ENCODE data around the gene FGF8.
A peak's percentile ranks its signal among the peaks of the same experiment; 100 is the strongest.
"Not testable (repeated sequence)": the region's sequence is repeated elsewhere in the genome, so short reads cannot be mapped to it uniquely, and the experiment has no call there.

The FGF8 gene

GRCh38 chr10:101797403-101798059 lies 21.6 kb upstream of the FGF8 start:
- no peaks in the 10 kb centered on the region for H3K4me1 ChIP-seq (ENCODE audit: control extremely low read depth in 1 of 4, control insufficient read depth in 4 of 4, insufficient read depth in 4 of 4, low read length in 3 of 4)
- no peak overlapping the region for H3K4me3 ChIP-seq (ENCODE audit: control insufficient read depth in 1 of 7, extremely low read depth in 1 of 7, insufficient read depth in 4 of 7, low read depth in 2 of 7, low read length in 6 of 7)
- H3K9me3 ChIP-seq (ENCODE audit: control extremely low read depth in 1 of 5, control insufficient read depth in 4 of 5, insufficient read depth in 2 of 5, low read depth in 1 of 5, low read length in 4 of 5): no peaks in the 10 kb centered on the region
- no peak overlapping the region for H3K27ac ChIP-seq (ENCODE audit: insufficient read depth in 1 of 2, low read depth in 1 of 2, low read length in 2 of 2, poor library complexity in 1 of 2, severe bottlenecking in 2 of 2)
- 100% methylated on average over 1 of the region's 4 CpGs for WGBS (ENCODE audit: insufficient coverage)
- POLR2A ChIA-PET: interaction anchor here (1.0 kb wide), 1 partner anchor 14 kb away, joined by 3 read pairs; the partner anchor contains the start of gene NPM3
- peaks cover 42 to 97% (median 70%) of the 10 kb centered on the region in 4 experiments for H3K36me3 ChIP-seq (ENCODE audit: control insufficient read depth in 4 of 4, insufficient read depth in 4 of 4, low read length in 3 of 4)
- CTCF ChIA-PET: interaction anchor here (2.1 to 3.3 kb wide), 2 partner anchors 13 to 16 kb away, joined by 11 to 19 read pairs; partner anchors contain the start of gene NPM3
- no peaks in the 10 kb centered on the region for H3K27me3 ChIP-seq (replicated peaks in 2 of 5; ENCODE audit: control insufficient read depth in 4 of 5, insufficient read depth in 5 of 5, low read length in 4 of 5)
- no peak for DNase-seq

GRCh38 chr10:101793526-101793925 lies 17.6 kb upstream of the FGF8 start:
- H3K4me3 ChIP-seq (ENCODE audit: control insufficient read depth in 1 of 7, extremely low read depth in 1 of 7, insufficient read depth in 4 of 7, low read depth in 2 of 7, low read length in 6 of 7): no peak overlapping the region
- H3K9me3 ChIP-seq (ENCODE audit: control extremely low read depth in 1 of 5, control insufficient read depth in 4 of 5, insufficient read depth in 2 of 5, low read depth in 1 of 5, low read length in 4 of 5): no peaks in the 10 kb centered on the region
- peaks cover 39 to 95% (median 62%) of the 10 kb centered on the region in 4 experiments for H3K36me3 ChIP-seq (ENCODE audit: control insufficient read depth in 4 of 4, insufficient read depth in 4 of 4, low read length in 3 of 4)
- H3K27me3 ChIP-seq (replicated peaks in 2 of 5; ENCODE audit: control insufficient read depth in 4 of 5, insufficient read depth in 5 of 5, low read length in 4 of 5): no peaks in the 10 kb centered on the region
- no peak overlapping the region for H3K27ac ChIP-seq (ENCODE audit: insufficient read depth in 1 of 2, low read depth in 1 of 2, low read length in 2 of 2, poor library complexity in 1 of 2, severe bottlenecking in 2 of 2)
- no peak for DNase-seq
- H3K4me1 ChIP-seq (ENCODE audit: control extremely low read depth in 1 of 4, control insufficient read depth in 4 of 4, insufficient read depth in 4 of 4, low read length in 3 of 4): no peaks in the 10 kb centered on the region
- ChIA-PET CTCF (interaction anchor here (1.4 kb wide), 1 partner anchor 12 kb away, joined by 3 read pairs; no protein-coding TSS in a partner anchor), POLR2A (no interaction called here)
- WGBS (ENCODE audit: insufficient coverage): 99% methylated on average over 12 of the region's 12 CpGs

GRCh38 chr10:101789686-101790085 lies 13.8 kb upstream of the FGF8 start:
- Histone ChIP-seq H3K27ac (ENCODE audit: insufficient read depth in 1 of 2, low read depth in 1 of 2, low read length in 2 of 2, poor library complexity in 1 of 2, severe bottlenecking in 2 of 2) (no peak overlapping the region), H3K27me3 (replicated peaks in 2 of 5; ENCODE audit: control insufficient read depth in 4 of 5, insufficient read depth in 5 of 5, low read length in 4 of 5) (no peaks in the 10 kb centered on the region), H3K4me3 (ENCODE audit: control insufficient read depth in 1 of 7, extremely low read depth in 1 of 7, insufficient read depth in 4 of 7, low read depth in 2 of 7, low read length in 6 of 7) (no peak overlapping the region), H3K9me3 (ENCODE audit: control extremely low read depth in 1 of 5, control insufficient read depth in 4 of 5, insufficient read depth in 2 of 5, low read depth in 1 of 5, low read length in 4 of 5) (no peaks in the 10 kb centered on the region), H3K36me3 (ENCODE audit: control insufficient read depth in 4 of 4, insufficient read depth in 4 of 4, low read length in 3 of 4) (peaks cover 27 to 93% (median 59%) of the 10 kb centered on the region in 4 experiments), H3K4me1 (ENCODE audit: control extremely low read depth in 1 of 4, control insufficient read depth in 4 of 4, insufficient read depth in 4 of 4, low read length in 3 of 4) (no peaks in the 10 kb centered on the region)
- ChIA-PET CTCF (no interaction called here), POLR2A (no interaction called here)
- WGBS (ENCODE audit: insufficient coverage): 97% methylated on average over 3 of the region's 7 CpGs
- DNase-seq: no peak

GRCh38 chr10:101789231-101789630 lies 13.3 kb upstream of the FGF8 start:
- POLR2A ChIA-PET; H3K27ac ChIP-seq (ENCODE audit: insufficient read depth in 1 of 2, low read depth in 1 of 2, low read length in 2 of 2, poor library complexity in 1 of 2, severe bottlenecking in 2 of 2); H3K4me3 ChIP-seq (ENCODE audit: control insufficient read depth in 1 of 7, extremely low read depth in 1 of 7, insufficient read depth in 4 of 7, low read depth in 2 of 7, low read length in 6 of 7); H3K4me1 ChIP-seq (ENCODE audit: control extremely low read depth in 1 of 4, control insufficient read depth in 4 of 4, insufficient read depth in 4 of 4, low read length in 3 of 4); H3K27me3 ChIP-seq (replicated peaks in 2 of 5; ENCODE audit: control insufficient read depth in 4 of 5, insufficient read depth in 5 of 5, low read length in 4 of 5); CTCF ChIA-PET; H3K9me3 ChIP-seq (ENCODE audit: control extremely low read depth in 1 of 5, control insufficient read depth in 4 of 5, insufficient read depth in 2 of 5, low read depth in 1 of 5, low read length in 4 of 5); DNase-seq: not testable (repeated sequence)
- H3K36me3 ChIP-seq (ENCODE audit: control insufficient read depth in 4 of 4, insufficient read depth in 4 of 4, low read length in 3 of 4): peaks cover 24 to 92% (median 59%) of the 10 kb centered on the region in 4 experiments
- WGBS (ENCODE audit: insufficient coverage): 100% methylated on average over 7 of the region's 9 CpGs

GRCh38 chr10:101785801-101786200 lies 9.9 kb upstream of the FGF8 start:
- POLR2A ChIA-PET: no interaction called here
- DNase-seq: no peak
- H3K4me1 ChIP-seq (ENCODE audit: control extremely low read depth in 1 of 4, control insufficient read depth in 4 of 4, insufficient read depth in 4 of 4, low read length in 3 of 4): peaks cover 0 to 27% (median 22%) of the 10 kb centered on the region in 4 experiments
- no peak overlapping the region for H3K4me3 ChIP-seq (ENCODE audit: control insufficient read depth in 1 of 7, extremely low read depth in 1 of 7, insufficient read depth in 4 of 7, low read depth in 2 of 7, low read length in 6 of 7)
- WGBS (ENCODE audit: insufficient coverage): 100% methylated on average over 1 of the region's 2 CpGs
- no peak overlapping the region for H3K27ac ChIP-seq (ENCODE audit: insufficient read depth in 1 of 2, low read depth in 1 of 2, low read length in 2 of 2, poor library complexity in 1 of 2, severe bottlenecking in 2 of 2)
- no peaks in the 10 kb centered on the region for H3K9me3 ChIP-seq (ENCODE audit: control extremely low read depth in 1 of 5, control insufficient read depth in 4 of 5, insufficient read depth in 2 of 5, low read depth in 1 of 5, low read length in 4 of 5)
- no peaks in the 10 kb centered on the region for H3K27me3 ChIP-seq (replicated peaks in 2 of 5; ENCODE audit: control insufficient read depth in 4 of 5, insufficient read depth in 5 of 5, low read length in 4 of 5)
- H3K36me3 ChIP-seq (ENCODE audit: control insufficient read depth in 4 of 4, insufficient read depth in 4 of 4, low read length in 3 of 4): peaks cover 8 to 64% (median 39%) of the 10 kb centered on the region in 4 experiments
- CTCF ChIA-PET: interaction anchor here (1.0 to 5.9 kb wide), 4 partner anchors 11 to 182 kb away, joined by 3 to 88 read pairs (median 11); no protein-coding TSS in a partner anchor

- Histone ChIP-seq H3K9me3 (ENCODE audit: control extremely low read depth in 1 of 5, control insufficient read depth in 4 of 5, insufficient read depth in 2 of 5, low read depth in 1 of 5, low read length in 4 of 5) (no peaks in the 10 kb centered on the region), H3K27me3 (replicated peaks in 2 of 5; ENCODE audit: control insufficient read depth in 4 of 5, insufficient read depth in 5 of 5, low read length in 4 of 5) (peaks cover 0 to 3% (median 2%) of the 10 kb centered on the region in 5 experiments), H3K4me1 (ENCODE audit: control extremely low read depth in 1 of 4, control insufficient read depth in 4 of 4, insufficient read depth in 4 of 4, low read length in 3 of 4) (peaks cover 0 to 34% (median 31%) of the 10 kb centered on the region in 4 experiments), H3K4me3 (ENCODE audit: control insufficient read depth in 1 of 7, extremely low read depth in 1 of 7, insufficient read depth in 4 of 7, low read depth in 2 of 7, low read length in 6 of 7) (no peak overlapping the region), H3K36me3 (ENCODE audit: control insufficient read depth in 4 of 4, insufficient read depth in 4 of 4, low read length in 3 of 4) (peaks cover 3 to 53% (median 34%) of the 10 kb centered on the region in 4 experiments), H3K27ac (ENCODE audit: insufficient read depth in 1 of 2, low read depth in 1 of 2, low read length in 2 of 2, poor library complexity in 1 of 2, severe bottlenecking in 2 of 2) (no peak overlapping the region)
- CTCF ChIA-PET: interaction anchor here (1.0 to 5.9 kb wide), 7 partner anchors 11 to 570 kb away, joined by 3 to 88 read pairs (median 4); no protein-coding TSS in a partner anchor
- POLR2A ChIA-PET: no interaction called here
- no peak for DNase-seq
- WGBS (ENCODE audit: insufficient coverage): 100% methylated on average over 2 of the region's 2 CpGs
Measured at GRCh38 chr10:101784558-101784957, 8.6 kb upstream of the FGF8 start.

- Histone ChIP-seq H3K36me3 (ENCODE audit: control insufficient read depth in 4 of 4, insufficient read depth in 4 of 4, low read length in 3 of 4) (peaks cover 3 to 45% (median 29%) of the 10 kb centered on the region in 4 experiments), H3K9me3 (ENCODE audit: control extremely low read depth in 1 of 5, control insufficient read depth in 4 of 5, insufficient read depth in 2 of 5, low read depth in 1 of 5, low read length in 4 of 5) (no peaks in the 10 kb centered on the region), H3K4me1 (ENCODE audit: control extremely low read depth in 1 of 4, control insufficient read depth in 4 of 4, insufficient read depth in 4 of 4, low read length in 3 of 4) (peaks cover 0 to 42% (median 39%) of the 10 kb centered on the region in 4 experiments), H3K27me3 (replicated peaks in 2 of 5; ENCODE audit: control insufficient read depth in 4 of 5, insufficient read depth in 5 of 5, low read length in 4 of 5) (peaks cover 0 to 11% (median 6%) of the 10 kb centered on the region in 5 experiments), H3K4me3 (ENCODE audit: control insufficient read depth in 1 of 7, extremely low read depth in 1 of 7, insufficient read depth in 4 of 7, low read depth in 2 of 7, low read length in 6 of 7) (peak overlapping the region in 6 of 7 experiments; percentile 76 to 93 (median 87)), H3K27ac (ENCODE audit: insufficient read depth in 1 of 2, low read depth in 1 of 2, low read length in 2 of 2, poor library complexity in 1 of 2, severe bottlenecking in 2 of 2) (peak overlapping the region; percentile 46 to 76)
- no peak for DNase-seq
- POLR2A ChIA-PET: interaction anchor here (0.9 kb wide), 1 partner anchor 14 kb away, joined by 3 read pairs; no protein-coding TSS in a partner anchor
- 69% methylated on average over 9 of the region's 10 CpGs for WGBS (ENCODE audit: insufficient coverage)
- CTCF ChIA-PET: interaction anchor here (1.0 to 5.9 kb wide), 7 partner anchors 10 to 569 kb away, joined by 3 to 88 read pairs (median 5); no protein-coding TSS in a partner anchor
Measured at GRCh38 chr10:101783736-101784118, 7.8 kb upstream of the FGF8 start.

All from common myeloid progenitor, CD34-positive (primary cell).